ENCODE results near the gene SEMA6D.

Gene SEMA6D

GRCh38 chr15:47780971-47781370, 63.7 kb downstream of the SEMA6D start:
- H3K27me3 ChIP-seq (ENCODE audit: control insufficient read depth, insufficient read depth, low read length): no peaks in the 10 kb centered on the region
- H3K9ac ChIP-seq (ENCODE audit: low read length): no peak overlapping the region
- no peaks in the 10 kb centered on the region for H3K36me3 ChIP-seq (ENCODE audit: control insufficient read depth, insufficient read depth, low read length)
- no peak overlapping the region for H3K4me3 ChIP-seq (ENCODE audit: low read length)
- no peaks in the 10 kb centered on the region for H3K4me1 ChIP-seq (ENCODE audit: control insufficient read depth, insufficient read depth, low read length)
- H3K27ac ChIP-seq (ENCODE audit: low read depth, low read length): no peak overlapping the region

- Histone ChIP-seq H3K36me3 (ENCODE audit: control insufficient read depth, insufficient read depth, low read length) (no peaks in the 10 kb centered on the region), H3K4me3 (ENCODE audit: low read length) (no peak overlapping the region), H3K27me3 (ENCODE audit: control insufficient read depth, insufficient read depth, low read length) (no peaks in the 10 kb centered on the region), H3K27ac (ENCODE audit: low read depth, low read length) (no peak overlapping the region), H3K4me1 (ENCODE audit: control insufficient read depth, insufficient read depth, low read length) (no peaks in the 10 kb centered on the region), H3K9ac (ENCODE audit: low read length) (no peak overlapping the region)
Measured at GRCh38 chr15:47781527-47781926, 64.2 kb downstream of the SEMA6D start.

GRCh38 chr15:47784820-47785219, 67.5 kb downstream of the SEMA6D start:
- Histone ChIP-seq H3K4me3 (ENCODE audit: low read length) (no peak overlapping the region), H3K4me1 (ENCODE audit: control insufficient read depth, insufficient read depth, low read length) (no peaks in the 10 kb centered on the region), H3K36me3 (ENCODE audit: control insufficient read depth, insufficient read depth, low read length) (no peaks in the 10 kb centered on the region), H3K9ac (ENCODE audit: low read length) (no peak overlapping the region), H3K27me3 (ENCODE audit: control insufficient read depth, insufficient read depth, low read length) (no peaks in the 10 kb centered on the region), H3K27ac (ENCODE audit: low read depth, low read length) (no peak overlapping the region)

- H3K4me1 ChIP-seq (ENCODE audit: control insufficient read depth, insufficient read depth, low read length): no peaks in the 10 kb centered on the region
- H3K27me3 ChIP-seq (ENCODE audit: control insufficient read depth, insufficient read depth, low read length): no peaks in the 10 kb centered on the region
- H3K9ac ChIP-seq (ENCODE audit: low read length): no peak overlapping the region
- H3K27ac ChIP-seq (ENCODE audit: low read depth, low read length): no peak overlapping the region
- no peaks in the 10 kb centered on the region for H3K36me3 ChIP-seq (ENCODE audit: control insufficient read depth, insufficient read depth, low read length)
- no peak overlapping the region for H3K4me3 ChIP-seq (ENCODE audit: low read length)
Measured at GRCh38 chr15:47786371-47786770, 69.1 kb downstream of the SEMA6D start.

- Histone ChIP-seq H3K27me3 (ENCODE audit: control insufficient read depth, insufficient read depth, low read length) (no peaks in the 10 kb centered on the region), H3K36me3 (ENCODE audit: control insufficient read depth, insufficient read depth, low read length) (no peaks in the 10 kb centered on the region), H3K4me3 (ENCODE audit: low read length) (no peak overlapping the region), H3K4me1 (ENCODE audit: control insufficient read depth, insufficient read depth, low read length) (no peaks in the 10 kb centered on the region), H3K27ac (ENCODE audit: low read depth, low read length) (no peak overlapping the region), H3K9ac (ENCODE audit: low read length) (no peak overlapping the region)
Measured at GRCh38 chr15:47787875-47788274, 70.6 kb downstream of the SEMA6D start.

- Histone ChIP-seq H3K27me3 (ENCODE audit: control insufficient read depth, insufficient read depth, low read length) (no peaks in the 10 kb centered on the region), H3K27ac (ENCODE audit: low read depth, low read length) (no peak overlapping the region), H3K9ac (ENCODE audit: low read length) (no peak overlapping the region), H3K4me1 (ENCODE audit: control insufficient read depth, insufficient read depth, low read length) (no peaks in the 10 kb centered on the region), H3K36me3 (ENCODE audit: control insufficient read depth, insufficient read depth, low read length) (no peaks in the 10 kb centered on the region), H3K4me3 (ENCODE audit: low read length) (no peak overlapping the region)
Measured at GRCh38 chr15:47788685-47789084, 71.4 kb downstream of the SEMA6D start.

GRCh38 chr15:47791161-47791560, 73.9 kb downstream of the SEMA6D start:
- Histone ChIP-seq H3K36me3 (ENCODE audit: control insufficient read depth, insufficient read depth, low read length) (no peaks in the 10 kb centered on the region), H3K4me3 (ENCODE audit: low read length) (no peak overlapping the region), H3K9ac (ENCODE audit: low read length) (no peak overlapping the region), H3K4me1 (ENCODE audit: control insufficient read depth, insufficient read depth, low read length) (no peaks in the 10 kb centered on the region), H3K27ac (ENCODE audit: low read depth, low read length) (no peak overlapping the region), H3K27me3 (ENCODE audit: control insufficient read depth, insufficient read depth, low read length) (no peaks in the 10 kb centered on the region)

- Histone ChIP-seq H3K27ac (ENCODE audit: low read depth, low read length) (no peak overlapping the region), H3K27me3 (ENCODE audit: control insufficient read depth, insufficient read depth, low read length) (no peaks in the 10 kb centered on the region), H3K4me1 (ENCODE audit: control insufficient read depth, insufficient read depth, low read length) (no peaks in the 10 kb centered on the region), H3K9ac (ENCODE audit: low read length) (no peak overlapping the region), H3K36me3 (ENCODE audit: control insufficient read depth, insufficient read depth, low read length) (no peaks in the 10 kb centered on the region), H3K4me3 (ENCODE audit: low read length) (no peak overlapping the region)
Measured at GRCh38 chr15:47792231-47792630, 74.9 kb downstream of the SEMA6D start.

GRCh38 chr15:47794252-47794914, 77.1 kb downstream of the SEMA6D start:
- Histone ChIP-seq H3K4me1 (ENCODE audit: control insufficient read depth, insufficient read depth, low read length) (no peaks in the 10 kb centered on the region), H3K36me3 (ENCODE audit: control insufficient read depth, insufficient read depth, low read length) (no peaks in the 10 kb centered on the region), H3K9ac (ENCODE audit: low read length) (no peak overlapping the region), H3K27ac (ENCODE audit: low read depth, low read length) (no peak overlapping the region), H3K27me3 (ENCODE audit: control insufficient read depth, insufficient read depth, low read length) (no peaks in the 10 kb centered on the region), H3K4me3 (ENCODE audit: low read length) (no peak overlapping the region)

- Histone ChIP-seq H3K27ac (ENCODE audit: low read depth, low read length) (no peak overlapping the region), H3K4me1 (ENCODE audit: control insufficient read depth, insufficient read depth, low read length) (no peaks in the 10 kb centered on the region), H3K36me3 (ENCODE audit: control insufficient read depth, insufficient read depth, low read length) (no peaks in the 10 kb centered on the region), H3K4me3 (ENCODE audit: low read length) (no peak overlapping the region), H3K27me3 (ENCODE audit: control insufficient read depth, insufficient read depth, low read length) (no peaks in the 10 kb centered on the region), H3K9ac (ENCODE audit: low read length) (no peak overlapping the region)
Measured at GRCh38 chr15:47795864-47796263, 78.6 kb downstream of the SEMA6D start.

GRCh38 chr15:47796339-47796738, 79.0 kb downstream of the SEMA6D start:
- no peaks in the 10 kb centered on the region for H3K4me1 ChIP-seq (ENCODE audit: control insufficient read depth, insufficient read depth, low read length)
- no peak overlapping the region for H3K9ac ChIP-seq (ENCODE audit: low read length)
- H3K36me3 ChIP-seq (ENCODE audit: control insufficient read depth, insufficient read depth, low read length): no peaks in the 10 kb centered on the region
- H3K4me3 ChIP-seq (ENCODE audit: low read length): no peak overlapping the region
- no peak overlapping the region for H3K27ac ChIP-seq (ENCODE audit: low read depth, low read length)
- no peaks in the 10 kb centered on the region for H3K27me3 ChIP-seq (ENCODE audit: control insufficient read depth, insufficient read depth, low read length)

GRCh38 chr15:47796830-47797229, 79.5 kb downstream of the SEMA6D start:
- H3K9ac ChIP-seq (ENCODE audit: low read length): no peak overlapping the region
- no peak overlapping the region for H3K4me3 ChIP-seq (ENCODE audit: low read length)
- no peak overlapping the region for H3K27ac ChIP-seq (ENCODE audit: low read depth, low read length)
- H3K27me3 ChIP-seq (ENCODE audit: control insufficient read depth, insufficient read depth, low read length): no peaks in the 10 kb centered on the region
- no peaks in the 10 kb centered on the region for H3K36me3 ChIP-seq (ENCODE audit: control insufficient read depth, insufficient read depth, low read length)
- H3K4me1 ChIP-seq (ENCODE audit: control insufficient read depth, insufficient read depth, low read length): no peaks in the 10 kb centered on the region

GRCh38 chr15:47801522-47801921, 84.2 kb downstream of the SEMA6D start:
- Histone ChIP-seq H3K27ac (ENCODE audit: low read depth, low read length) (no peak overlapping the region), H3K27me3 (ENCODE audit: control insufficient read depth, insufficient read depth, low read length) (no peaks in the 10 kb centered on the region), H3K4me1 (ENCODE audit: control insufficient read depth, insufficient read depth, low read length) (no peaks in the 10 kb centered on the region), H3K36me3 (ENCODE audit: control insufficient read depth, insufficient read depth, low read length) (no peaks in the 10 kb centered on the region), H3K4me3 (ENCODE audit: low read length) (no peak overlapping the region), H3K9ac (ENCODE audit: low read length) (no peak overlapping the region)

Measured in rectal smooth muscle tissue (tissue), 1 donor.